NCI-H146 treated with DMSO at 0.1 percent for 48 hours (cell line): ENCODE measurements around the gene ZNF205.
A peak's percentile ranks its signal among the peaks of the same experiment; 100 is the strongest.

Experiments used
- DNase-seq: peaks from one replicate; lab custom pipeline; 2025; ENCODE audit not compliant: unreplicated experiment; lab: John Stamatoyannopoulos, UW

Gene ZNF205

DNA sequence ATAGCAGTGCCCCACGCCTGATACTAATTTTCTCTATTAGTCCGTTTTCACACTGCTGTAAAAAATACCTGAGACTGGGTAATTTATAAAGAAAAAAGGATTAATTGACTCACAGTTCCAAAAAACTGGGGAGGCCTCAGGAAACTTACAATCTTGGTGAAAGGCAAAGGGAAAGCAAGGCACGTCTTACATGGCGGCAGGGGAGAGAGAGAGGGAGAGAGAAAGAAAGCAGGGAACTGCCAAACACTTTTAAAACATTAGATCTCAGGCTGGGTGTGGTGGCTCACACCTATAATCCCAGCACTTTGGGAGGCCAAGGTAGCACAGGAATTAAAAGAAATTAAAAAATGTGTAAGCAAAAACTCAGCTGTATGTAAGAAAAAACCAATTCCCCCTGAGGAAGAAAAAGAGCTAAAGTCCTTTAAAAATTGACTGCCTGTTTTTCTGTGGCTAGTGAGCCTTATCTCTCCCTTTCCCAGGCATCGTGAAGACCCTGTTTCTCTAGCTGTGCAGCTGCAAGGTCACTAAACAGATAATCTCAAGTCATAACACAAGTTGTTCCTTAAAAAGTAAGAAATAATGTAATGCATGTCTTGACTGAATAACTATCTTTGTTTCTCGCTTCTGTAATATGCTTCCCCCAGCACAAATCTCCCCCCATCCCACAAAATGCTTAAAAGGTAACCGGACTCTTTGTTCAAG is 27.3 kb upstream of the ZNF205 start:
- no peak for DNase-seq

DNA sequence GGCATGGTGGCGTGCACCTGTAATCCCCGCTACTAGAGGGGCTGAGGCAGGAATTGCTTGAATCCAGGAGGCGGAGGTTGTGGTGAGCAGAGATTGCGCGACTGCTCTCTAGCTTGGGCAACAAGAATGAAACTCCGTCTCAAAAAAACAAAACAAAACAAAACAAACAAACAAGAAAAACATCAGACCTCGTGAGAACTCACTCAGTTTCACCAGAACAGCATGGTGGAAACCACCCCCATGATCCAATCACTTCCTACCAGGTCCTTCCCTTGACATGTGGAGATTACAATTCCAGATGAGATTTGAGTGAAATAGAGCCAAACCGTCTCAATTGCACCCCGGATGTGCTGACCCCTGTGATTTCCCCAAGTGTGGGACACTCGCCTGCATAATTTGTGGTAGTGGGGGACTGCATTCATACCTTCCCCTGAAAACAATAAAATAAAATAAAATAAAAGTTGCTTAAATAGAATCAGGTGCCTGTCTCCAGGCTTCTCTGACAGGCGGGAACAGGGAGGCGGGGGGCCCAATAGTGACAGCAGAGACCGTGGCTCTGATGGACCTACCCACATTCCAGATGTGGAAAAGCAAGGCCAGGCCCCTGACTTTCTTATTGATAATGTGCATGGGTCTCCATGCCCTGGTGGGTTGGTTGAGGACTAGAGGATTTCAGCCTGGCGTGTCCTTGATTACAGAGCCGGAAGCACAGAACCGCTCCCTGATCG is 26.4 kb upstream of the ZNF205 start:
- DNase-seq = no peak

DNA sequence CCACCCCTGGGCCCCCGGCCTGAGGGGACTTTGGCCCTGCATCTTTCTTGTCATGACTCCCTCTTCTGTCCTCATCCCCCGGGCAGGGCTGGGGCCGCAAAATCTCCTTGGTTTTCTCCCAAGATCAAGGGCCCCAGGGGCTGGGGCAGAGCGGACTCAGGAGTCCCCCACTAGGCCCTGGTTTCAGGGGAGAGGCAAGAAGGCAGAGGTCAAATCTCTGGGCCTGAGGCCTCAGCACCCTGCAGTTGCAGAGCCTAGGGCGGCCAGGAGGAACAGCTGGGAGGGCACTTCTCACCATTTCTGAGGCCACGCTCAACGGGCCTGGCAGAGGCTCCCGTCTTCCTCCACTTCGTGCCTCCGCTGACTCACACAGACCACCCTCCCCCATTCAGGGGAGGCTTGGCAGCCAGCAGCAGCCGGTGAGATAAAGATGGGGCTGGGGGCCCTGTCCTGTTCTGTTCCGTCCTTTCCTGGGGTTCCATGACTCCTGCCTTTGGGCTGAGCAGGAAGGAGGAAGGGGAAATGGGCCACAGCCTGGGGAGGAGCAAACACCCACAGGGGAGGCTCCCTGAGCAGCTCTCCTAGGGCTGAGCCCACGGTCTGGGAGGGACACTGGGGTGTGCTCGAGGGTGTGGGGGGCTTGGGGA is 25.7 kb upstream of the ZNF205 start:
- no peak for DNase-seq

DNA sequence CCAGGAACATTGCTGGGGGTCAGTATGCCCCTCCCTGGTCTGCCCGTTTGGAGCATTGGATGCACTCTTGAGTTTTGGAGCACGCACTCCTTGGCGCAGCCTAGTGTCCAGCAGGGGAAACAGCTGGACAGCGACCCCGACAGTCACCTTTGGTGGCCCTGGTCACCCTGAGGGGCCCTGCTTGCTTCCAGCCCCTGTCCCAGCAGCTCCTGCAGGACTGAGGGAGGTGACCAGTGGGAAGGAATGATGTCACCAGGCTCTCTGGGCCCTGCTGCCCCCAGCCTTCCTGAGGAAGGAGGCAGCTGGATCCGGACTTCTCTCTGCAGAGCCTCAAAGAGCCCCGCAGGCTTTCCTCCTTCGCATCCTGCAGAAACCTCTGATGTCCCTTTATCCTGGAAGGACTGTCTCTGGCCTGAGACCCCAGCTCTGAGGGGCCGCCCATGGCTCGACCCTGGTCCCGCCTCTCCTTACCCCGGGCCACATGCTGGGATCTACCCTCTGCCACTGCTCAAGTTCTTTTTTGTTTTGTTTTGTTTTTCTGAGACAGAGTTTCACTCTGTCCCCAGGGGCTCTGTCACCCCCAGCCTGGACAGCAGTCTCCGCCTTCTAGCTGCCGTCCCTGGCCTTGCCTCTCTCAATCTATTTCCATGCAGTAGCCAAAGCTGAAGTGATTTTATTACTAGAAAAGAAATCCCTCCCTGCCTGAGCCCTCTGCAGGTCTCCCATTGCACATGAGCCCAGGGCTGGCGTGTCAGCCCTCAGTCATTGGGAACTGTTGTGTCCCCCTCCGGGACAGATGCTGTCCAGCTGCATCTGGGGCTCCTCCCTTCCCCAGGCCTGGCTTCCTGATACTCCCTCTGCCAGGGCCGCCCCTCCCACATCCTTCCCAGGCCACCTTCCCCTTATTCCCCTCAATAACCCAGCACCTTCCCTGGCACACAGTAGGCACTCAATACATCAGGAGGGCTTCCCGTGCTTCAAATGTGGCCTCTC is 24.8 kb upstream of the ZNF205 start:
- DNase-seq = no peak

DNA sequence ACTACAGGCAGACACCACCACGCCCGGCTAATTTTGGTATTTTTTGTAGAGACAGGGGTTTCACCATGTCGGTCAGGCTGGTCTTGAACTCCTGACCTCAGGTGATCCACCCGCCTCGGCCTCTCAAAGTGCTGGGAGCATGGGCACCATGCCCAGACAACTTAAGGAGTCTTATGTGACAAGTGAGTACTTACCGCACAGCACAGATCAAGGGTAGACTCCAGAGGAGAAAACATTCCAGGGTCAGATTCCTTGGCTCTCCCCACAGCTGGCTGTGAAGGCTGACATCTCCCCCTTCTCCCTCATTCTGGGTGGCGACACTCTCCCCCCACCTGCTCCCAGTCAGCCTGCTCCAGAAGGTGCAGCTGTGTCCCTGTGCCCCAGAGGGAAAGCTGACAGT is 23.9 kb upstream of the ZNF205 start:
- DNase-seq = no peak

DNA sequence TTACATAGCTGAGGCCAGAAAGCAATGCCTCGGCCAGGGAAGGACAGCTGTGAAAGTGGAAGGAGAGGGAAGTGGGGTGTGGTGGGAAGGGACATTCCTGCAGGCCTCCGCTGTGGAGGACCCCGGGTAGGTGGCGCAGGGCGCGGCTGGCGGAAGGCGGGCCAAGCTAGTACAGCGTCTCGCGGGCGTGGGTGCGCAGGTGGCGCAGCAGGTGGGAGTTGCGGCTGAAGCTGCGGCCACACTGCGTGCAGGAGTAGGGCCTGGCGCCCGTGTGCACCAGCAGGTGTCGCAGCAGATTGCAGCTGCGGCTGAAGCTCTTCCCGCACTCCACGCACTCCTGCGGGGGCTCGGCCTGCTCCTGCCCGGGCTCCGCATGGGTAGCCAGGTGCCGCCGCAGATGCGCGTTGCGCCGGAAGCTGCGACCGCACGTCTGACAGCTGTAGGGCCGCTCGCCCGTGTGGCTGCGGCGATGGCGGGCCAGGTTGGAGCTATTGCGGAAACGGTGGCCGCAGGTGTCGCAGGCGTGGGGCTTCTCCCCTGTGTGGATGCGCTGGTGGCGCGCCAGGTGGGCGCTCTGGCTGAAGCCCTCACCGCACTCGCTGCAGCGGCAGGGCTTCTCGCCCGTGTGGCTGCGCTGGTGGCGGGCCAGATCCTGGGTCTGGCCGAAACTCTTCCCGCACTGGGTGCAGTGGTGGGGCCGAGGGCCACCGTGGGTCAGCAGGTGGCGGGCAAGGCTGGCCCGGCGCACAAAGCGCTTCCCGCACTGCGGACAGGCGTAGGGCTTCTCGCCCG is 23.3 kb upstream of the ZNF205 start:
- DNase-seq = no peak

DNA sequence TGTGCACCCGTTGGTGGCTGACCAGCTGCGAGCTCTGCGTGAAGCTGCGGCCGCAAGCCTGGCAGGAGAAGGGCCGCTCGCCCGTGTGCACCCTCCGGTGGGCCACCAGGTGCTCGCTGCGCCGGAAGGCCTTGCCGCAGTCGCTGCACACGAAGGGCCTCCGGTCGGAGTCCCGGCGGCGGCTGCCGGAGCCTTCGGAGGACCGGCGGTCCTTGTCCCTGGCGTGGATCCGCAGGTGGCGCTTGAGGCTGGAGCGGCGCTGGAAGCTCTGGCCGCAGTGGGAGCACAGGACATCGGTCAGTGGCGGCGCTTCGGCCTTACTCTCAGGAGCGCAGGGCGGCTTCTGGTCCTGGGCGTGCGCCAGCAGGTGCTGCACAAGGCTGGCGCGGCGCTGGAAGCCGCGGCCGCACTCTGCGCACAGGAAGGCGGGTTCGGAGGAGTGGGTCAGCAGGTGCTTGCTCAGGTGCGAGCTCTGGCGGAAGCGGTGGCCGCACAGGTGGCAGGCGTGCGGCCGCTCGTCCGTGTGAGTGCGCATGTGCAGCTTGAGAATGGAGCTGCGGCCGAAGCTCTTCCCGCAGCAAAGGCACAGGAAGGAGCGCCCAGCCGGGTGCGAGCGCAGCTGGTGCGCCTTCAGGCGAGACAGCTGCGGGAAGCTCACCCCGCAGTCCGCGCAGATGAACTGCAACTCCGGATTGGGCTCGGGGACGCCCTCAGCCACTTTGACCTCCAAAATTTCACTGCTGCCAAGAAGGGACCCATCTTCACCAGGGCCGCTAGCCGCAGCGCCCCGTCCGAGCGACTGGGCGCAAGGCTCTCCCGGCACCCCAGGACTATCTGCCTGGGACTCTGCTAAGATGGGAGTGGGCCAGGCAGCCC is 22.4 kb upstream of the ZNF205 start:
- no peak for DNase-seq

DNA sequence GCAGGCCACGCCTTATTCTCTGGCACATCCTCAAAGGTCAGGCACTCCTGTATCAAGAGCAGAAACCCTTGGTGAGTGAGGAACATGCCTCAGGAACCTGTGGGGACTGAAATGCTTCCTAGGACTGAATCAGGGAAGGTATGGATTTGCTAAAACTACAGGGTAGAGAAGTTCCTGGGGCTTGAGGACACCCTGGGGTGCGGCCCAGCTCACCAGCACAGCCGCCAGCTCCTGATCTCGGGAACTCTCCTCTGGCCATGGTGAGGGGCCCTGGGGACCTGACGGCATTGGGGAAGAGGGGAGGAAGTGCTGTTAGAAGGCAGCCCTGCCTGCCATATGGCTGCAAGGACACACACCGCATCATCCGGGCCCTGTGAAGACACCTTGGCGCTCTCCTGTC is 20.8 kb upstream of the ZNF205 start:
- DNase-seq = no peak

DNA sequence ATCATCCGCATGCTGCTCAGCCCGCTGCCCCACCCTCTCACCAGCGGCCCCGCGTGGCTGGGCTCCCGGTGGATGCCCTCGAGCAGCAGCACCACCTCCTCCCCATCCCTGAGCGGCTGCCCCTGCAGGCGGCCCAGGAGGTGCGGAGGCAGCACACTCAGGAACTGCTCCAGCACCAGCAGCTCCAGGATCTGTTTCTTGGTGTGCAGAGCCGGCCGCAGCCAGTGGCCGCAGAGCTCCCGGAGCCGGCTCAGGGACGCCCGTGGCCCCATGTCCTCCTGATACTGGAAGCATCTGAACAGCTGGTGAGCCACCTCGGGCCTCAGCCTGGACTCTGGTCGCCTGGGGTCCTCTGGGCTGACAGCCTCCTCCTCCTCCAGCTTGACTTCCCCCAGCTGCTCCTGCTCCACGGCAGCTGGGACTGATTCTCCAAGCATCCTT is 19.9 kb upstream of the ZNF205 start:
- peak; percentile 21 for DNase-seq

DNA sequence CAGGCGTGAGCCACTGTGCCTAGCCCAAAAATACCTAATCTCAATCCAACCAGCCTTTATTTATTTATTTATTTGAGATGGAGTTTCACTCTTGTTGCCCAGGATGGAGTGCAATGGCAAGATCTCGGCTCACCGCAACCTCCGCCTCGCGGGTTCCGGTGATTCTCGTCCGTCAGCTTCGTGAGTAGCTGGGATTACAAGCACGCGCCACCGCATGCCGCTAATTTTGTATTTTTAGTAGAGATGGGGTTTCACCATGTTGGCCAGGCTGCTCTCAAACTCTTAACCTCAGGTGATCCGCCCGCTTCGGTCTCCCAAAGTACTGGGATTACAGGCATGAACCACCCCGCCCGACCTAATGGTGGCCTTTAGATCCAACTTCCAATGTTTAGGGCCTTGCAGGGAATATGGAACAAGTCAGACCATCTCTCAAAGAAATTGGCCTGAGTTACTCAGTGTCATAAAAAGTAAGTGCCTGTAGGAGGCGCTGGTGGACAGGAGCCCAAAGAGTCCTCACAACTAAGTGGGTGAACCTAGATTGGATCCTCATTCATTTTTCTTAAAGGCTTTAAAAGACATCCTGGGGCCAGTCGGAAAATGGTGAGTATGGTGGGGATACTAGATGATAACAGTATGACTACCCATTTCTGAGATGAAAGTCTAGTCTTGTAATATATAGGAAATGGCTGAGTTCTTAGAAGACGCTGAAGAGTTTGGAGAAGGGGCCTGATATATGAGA is 17.9 kb upstream of the ZNF205 start:
- DNase-seq = peak; percentile 25

DNA sequence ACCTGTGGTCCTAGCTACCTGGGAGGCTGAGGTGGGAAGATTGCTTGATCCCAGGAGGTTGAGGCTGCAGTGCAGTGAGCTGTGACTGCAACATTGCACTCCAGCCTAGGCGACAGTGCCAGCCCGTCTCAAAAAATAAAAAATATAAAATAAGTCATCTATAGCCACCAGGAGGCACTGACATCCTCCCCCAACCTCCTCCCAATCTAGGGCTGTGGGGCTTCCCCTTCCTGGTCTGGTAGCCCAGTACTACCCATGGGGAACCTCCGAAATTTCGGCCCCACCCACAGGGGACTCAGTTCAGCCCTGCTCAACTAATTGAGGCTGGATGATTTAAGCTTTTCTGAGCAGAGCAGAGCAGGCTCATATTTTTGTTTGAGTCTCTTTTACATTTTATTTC is 16.5 kb upstream of the ZNF205 start:
- DNase-seq = no peak

DNA sequence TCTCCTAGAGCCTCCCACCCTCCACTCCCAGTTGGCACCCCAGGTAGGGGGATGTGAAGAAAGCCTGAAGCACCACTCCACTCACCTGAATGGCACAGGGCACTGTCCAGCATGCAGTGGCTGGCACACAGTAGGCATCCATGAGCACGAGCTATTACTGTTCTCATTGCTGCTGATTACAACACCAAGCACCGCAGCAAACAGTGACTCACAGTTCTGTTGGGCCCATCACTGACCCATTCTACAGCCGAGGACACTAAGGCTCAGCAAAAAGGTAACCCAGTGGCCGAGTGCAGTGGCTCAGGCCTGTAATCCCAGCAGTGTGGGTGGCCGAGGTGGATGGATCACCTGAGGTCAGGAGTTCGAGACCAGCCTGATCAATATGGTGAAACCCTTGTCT is 16.0 kb upstream of the ZNF205 start:
- DNase-seq = no peak

DNA sequence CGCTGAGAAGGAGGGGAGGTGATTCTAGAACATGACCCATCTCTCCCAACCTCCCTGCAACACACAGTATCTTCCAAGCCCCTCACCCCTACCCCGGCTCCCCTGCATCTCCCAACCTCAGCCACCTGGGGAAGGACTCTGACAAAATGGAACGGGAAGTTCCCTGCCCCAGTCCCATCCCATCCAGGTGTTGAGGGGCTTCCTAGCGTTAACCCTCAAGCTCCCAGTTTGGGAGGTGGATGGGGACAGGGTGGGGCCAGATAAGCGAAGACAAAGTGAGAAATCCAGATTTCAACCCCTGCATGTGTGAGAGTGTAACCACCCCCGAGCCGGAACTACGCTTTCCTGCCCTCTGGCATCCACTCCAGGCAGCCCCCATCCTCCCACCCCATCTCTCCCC is 15.1 kb upstream of the ZNF205 start:
- DNase-seq = no peak

DNA sequence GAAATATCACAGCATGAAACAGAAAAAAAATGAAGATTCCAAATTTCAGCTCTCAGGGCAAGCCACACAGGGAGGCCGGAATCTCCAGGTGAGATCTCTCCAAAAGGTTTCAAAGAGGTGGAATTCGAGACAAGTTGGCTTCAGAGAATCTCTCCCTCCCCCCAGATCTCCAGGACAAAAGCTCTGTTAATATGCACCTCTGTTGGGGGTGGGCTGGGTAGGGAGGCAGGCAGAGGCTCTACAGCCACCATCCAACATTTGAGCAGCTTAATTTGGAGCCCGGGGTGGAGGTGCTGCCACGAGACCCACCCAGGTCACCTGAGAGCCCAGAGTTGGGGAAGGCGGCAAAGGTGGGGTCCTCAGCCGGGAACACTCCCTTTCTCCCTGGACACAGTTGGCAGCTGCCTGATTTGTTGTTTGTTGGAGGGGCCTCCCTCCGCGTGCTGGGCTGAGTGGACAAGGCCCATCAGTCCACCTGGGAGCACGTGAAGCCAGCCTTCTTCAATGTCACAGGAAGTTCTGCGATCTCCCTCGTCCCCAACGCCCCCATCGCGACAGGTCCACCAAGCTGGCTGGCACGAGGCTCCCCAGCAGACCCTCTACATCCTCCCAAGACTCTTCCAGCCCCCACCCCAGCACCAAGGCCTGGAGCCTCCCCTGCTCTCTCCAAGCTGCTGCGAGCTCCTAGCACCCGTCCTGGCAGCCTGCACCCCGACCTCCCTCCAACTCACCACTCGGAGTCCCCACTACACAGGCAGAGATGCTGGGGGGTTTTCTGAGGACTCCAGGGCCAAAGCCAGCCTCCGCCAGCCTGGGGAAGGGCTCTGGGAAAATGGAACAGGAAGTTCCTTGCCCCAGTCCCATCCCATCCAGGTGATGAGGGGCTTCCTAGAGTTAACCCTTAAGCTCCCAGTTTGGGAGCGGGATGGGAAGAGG is 13.7 kb upstream of the ZNF205 start, which contains the start of gene ZSCAN10:
TSS of gene ZSCAN10 (minus strand) at position 836 of the 936 bp plus-strand sequence. CDS start 6,357 bp downstream, outside the sequence.
- DNase-seq = no peak

DNA sequence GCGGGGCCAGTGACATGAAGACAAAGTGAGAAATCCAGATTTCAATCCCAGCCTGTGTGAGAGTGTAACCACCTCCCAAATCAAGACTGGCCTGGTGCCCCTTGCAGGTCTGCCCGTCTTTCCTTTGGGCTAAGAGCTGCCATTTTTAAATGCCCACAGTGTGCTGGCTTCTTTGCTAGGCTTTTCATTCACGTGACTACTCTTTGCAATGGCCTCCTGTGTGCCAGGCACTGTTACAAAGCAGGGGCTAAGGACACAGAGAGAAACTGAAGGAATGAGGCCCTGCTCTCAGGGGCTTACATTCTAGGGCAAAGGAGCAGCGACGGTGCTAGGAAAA is 13.0 kb upstream of the ZNF205 start:
- no peak for DNase-seq

DNA sequence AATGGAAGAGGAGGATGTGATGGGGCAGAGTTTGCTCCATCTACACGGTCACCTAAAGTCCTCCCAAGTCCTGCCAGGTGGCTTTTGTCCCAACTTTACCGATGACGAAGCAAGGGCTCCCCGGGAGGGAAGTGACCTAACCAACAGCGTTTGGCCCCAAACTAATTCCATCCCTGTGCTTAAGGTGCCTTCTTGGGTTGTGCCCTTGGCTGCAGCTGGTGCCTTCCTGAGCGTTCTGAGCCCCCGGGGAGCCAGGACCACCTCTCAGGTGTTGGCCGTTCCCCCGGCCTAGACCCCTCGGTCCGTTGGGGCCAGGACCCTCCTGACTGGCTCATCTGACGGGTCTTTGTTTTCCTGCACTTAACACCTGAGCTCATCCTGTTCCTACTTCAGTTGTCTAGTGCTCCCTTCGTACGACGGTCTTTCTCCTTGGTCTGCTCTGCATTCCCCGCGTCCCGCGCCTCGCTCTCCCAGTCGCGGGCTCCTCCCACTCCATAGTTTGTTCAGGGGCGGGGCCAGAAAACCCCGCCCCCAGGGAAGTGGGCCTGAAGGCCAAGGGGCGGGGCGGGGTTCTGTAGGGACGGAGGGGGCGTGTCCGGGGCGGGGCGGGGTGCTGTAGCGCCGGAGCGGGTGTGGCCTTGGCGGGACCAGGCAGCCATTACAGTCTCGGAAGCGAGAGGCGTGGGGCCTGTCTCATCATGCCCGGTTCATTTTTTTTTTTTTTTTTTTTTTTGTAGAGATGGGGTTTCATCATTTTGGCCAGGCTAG is 12.5 kb upstream of the ZNF205 start:
- peak; percentile 91 for DNase-seq
